GM18498 (cell line): Measurements from ENCODE around the gene OMD.

Experiments used
- ATAC-seq: cut with Tn5 transposase; IDR thresholded peaks from one replicate; pipeline ENCODE4 v1.9.1; 2021; ENCODE audit warnings: mild to moderate bottlenecking, moderate library complexity; ENCODE audit not compliant: unreplicated experiment

The OMD gene, protein sequence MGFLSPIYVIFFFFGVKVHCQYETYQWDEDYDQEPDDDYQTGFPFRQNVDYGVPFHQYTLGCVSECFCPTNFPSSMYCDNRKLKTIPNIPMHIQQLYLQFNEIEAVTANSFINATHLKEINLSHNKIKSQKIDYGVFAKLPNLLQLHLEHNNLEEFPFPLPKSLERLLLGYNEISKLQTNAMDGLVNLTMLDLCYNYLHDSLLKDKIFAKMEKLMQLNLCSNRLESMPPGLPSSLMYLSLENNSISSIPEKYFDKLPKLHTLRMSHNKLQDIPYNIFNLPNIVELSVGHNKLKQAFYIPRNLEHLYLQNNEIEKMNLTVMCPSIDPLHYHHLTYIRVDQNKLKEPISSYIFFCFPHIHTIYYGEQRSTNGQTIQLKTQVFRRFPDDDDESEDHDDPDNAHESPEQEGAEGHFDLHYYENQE

DNA sequence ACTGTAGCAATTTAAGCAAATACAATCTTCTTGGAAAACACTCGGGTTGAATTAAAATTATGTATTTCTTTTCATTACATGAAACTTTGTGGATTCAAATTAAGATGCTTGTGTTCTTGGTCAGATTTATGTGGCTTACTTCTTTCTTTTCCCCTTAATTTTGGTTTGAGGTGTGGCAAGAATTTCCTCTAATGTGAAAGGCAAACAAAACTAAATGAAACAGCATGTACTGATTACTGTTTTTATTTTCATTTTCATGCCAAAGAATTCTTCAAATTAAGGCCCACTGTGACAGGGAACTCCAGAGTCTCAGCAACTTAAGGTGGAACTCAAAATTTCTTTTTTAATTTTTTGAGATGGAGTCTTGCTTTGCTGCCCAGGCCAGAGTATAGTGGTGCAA, at the start of gene OMD:
Gene OMD, minus strand, starts transcription at position 132 of the 400 bp plus-strand sequence. CDS start 6,913 bp downstream, outside the sequence.
- ATAC-seq, result no peak

DNA sequence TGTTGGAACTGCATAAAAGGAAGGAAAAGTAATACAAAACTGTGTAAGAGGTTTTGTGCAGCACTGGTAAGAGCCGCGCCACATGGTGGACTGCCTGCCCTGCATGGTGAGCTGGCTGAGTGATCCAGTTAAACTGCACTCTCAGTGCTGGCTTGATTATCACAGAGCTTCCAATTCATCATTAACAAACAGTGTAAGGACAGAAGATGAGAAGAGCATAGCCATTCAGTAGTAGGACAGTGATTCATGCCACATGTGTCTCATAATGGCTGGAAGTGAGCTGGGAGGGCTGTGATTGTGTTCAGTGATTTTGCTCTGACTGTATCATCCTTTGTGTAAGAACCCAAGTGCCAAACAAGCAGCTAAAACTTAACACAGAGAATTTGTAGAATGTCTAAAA, 43.9 kb upstream of the OMD start:
- ATAC-seq, result no peak

DNA sequence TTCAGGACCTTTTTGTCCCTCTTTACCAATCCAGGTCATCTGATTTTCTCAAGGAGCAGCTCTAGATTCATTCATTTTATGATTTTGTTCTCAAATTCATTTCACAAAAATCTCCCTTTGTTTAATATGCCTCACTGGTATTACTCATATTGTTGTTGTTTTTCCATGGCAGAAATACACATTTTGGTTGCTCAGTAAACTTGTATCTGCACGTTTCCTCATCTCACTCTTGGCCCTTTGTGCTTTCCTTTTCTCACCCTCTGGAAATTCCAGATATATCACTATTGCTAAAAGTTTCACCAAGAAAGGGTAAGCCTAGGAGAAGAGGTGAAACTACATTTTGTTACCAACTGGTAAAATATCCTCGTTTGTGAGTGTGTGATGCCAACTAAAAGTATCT, 43.2 kb upstream of the OMD start:
- ATAC-seq, result no peak

DNA sequence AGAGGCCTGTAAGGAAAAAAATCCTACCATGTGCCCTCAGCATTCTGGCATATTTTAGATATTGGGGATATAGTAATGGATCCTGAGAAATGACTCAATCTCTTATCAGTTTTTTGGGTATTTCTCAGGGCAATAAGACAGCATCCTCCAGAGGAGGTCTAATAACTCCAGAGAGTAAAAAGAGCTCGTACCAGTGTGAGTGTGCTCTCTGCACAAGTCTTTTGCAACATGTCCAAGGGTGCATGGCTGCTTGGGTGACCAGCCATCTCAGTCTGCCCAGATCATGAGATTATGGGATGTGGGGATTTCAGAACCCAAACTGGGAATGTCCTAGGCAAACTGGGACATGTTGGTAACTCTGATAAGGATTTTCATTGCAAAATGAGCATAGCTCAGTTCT, 42.8 kb upstream of the OMD start:
- ATAC-seq, result no peak

DNA sequence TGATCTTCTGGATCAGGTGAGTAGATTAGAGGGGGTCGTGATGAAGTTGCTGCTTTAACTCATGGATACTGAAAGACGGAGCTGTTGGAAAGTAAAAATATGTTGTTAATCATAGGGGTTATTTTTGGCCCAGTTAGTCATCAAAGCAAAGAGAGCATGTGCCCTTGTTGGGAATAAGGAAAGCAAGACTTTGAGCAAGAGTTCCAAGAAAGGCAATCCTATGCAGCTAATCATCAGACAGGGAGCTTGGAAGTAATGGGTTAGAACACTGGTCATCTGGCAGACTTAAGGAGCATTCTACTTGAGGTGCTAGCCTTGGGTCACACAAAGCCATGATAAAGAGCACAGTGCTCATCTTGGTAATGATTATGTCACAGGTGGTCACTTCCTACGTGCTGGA, 39.7 kb upstream of the OMD start:
- ATAC-seq, result no peak

DNA sequence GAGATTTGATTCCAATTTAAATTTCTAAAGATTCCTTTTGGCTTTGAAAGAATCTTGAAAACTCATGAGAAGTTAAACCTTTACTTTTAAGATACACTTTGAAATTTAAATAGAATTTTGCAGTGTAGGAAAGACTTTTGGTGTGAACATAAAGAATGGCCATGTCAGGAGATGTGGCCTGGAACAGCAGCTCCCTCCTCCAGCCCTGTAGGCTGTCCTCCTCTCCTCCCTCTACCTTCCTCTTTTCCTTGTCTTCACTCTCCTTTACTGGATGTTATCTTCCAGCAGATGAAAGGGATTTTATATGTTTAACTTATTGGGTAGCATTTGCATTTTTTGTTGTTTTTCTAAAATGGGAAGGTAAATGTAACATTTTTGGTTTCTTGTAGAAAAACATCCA, 39.1 kb upstream of the OMD start:
- ATAC-seq, result no peak

DNA sequence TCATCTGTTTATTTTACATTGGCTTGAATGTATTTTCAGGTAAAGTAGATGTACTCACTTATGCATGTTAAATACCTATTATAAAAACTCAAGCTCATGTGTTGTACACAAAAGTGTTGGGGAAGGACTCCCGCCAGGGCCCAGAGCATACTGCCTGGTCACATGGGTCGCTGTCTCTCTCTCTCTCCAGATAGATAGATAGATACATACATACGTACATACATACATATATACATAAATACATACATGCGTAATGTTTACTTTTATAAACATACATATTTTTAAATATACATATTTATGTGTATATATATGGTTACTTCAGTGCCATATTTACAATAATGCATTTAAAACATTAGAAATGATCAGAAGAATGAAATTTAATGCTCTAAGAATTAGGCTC, 33.3 kb upstream of the OMD start:
- ATAC-seq, result no peak

DNA sequence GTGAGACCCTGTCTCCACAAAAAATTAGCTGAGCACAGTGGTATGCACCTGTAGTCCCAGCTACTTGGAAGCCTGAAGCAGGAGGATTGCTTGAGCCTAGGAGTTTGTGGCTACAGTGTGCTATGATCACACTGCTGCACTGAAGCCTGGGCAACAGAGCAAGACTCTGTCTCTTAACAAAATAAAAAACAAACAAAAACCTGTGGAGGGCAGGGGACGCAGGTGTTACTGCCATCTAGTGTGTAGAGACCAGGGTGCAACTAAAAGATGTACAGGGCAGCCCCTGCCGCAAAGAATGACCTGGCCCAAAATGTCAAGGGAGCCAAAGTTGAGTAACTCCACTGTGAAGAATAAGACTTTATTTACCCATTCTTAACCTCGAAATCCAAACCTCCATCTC, 30.9 kb upstream of the OMD start:
- no peak for ATAC-seq

DNA sequence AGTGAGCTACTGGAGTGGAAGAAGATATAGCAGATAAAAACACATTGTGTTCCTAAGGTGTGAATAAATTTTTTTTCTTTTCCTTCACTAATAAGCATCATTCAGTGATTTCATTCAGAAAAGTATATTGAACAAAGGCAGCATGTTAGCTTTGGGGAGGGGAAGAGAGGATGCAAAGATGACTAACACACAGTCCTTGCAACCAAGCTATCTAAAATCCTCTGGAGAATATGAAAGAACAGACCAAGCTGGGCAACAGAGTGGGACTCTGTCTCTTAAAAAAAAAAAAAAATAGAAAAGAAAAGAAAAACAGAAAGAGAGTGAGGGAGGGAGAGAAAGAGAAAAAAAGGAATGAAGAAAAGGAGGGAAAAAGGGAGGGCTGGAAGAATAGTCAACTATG, 22.3 kb upstream of the OMD start:
- ATAC-seq, result no peak

DNA sequence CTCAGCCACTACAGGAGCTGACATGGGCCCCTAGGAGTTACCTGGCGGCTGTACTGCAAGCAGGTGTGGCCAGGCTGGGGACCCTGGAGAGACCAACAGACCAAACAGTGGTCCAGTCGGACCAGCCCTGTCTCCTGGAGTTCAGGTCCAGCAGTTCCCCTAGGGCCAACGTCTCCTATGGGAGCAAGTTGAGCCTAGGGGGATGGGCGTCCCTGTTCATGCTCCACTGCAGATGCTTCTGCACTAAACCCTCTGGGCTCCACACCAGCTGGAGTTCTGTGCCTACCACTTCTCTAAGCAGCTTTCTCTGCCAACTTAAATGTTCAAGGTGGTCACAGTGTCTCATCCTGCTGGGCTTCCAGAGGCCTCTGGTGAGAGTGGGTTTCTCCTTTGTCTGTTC, 20.6 kb upstream of the OMD start:
- ATAC-seq, result no peak

DNA sequence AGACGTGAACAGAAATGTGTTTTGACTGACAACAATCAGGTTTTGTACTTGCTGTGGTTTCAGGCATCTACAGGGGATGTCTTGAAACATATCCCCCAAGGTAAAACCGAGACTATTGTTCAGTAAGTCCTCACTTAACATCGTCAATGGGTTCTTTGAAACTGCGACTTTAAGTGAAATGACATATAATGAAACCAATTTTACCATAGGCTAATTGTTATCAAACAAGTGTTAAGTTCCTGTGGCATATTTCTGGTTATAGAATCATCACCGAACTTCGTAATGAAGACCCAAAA, 16.4 kb upstream of the OMD start:
- ATAC-seq, result peak; percentile 54

DNA sequence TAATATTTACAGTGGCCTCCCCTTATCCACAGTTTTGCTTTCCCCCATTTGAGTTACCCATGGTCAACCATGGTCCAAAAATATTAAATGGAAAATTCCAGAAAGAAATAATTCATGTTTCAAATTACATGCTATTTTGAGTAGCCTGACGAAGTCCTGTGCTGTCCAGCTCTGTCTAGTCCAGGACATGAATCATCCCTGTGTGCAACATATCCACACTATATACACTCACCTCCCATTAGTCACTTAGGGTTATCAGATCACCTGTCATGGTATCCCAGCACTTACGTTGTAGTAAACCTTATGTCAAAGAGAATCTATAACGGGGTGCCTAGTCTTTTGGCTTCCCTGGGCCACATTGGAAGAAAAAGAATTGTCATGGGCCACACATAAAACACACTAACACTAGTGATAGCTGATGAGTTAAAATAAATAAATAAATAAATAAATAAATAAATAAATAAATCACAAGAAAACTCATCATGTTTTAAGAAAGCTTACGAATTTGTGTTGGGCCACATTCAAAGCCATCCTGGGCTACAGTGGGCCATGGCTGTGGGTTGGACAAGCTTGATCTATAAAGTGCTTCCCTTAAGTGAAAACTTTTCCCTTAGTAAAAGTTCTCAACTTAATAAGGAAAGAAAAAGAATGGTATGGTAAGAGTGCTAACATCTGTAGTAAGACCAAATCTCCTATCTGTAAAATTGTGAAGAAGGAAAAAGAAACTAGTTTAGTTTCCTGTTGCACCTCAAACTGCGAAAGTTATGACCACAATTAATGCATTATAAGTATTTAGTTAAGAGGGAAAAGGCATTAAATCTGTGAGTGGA, 15.9 kb upstream of the OMD start:
- ATAC-seq, result no peak

DNA sequence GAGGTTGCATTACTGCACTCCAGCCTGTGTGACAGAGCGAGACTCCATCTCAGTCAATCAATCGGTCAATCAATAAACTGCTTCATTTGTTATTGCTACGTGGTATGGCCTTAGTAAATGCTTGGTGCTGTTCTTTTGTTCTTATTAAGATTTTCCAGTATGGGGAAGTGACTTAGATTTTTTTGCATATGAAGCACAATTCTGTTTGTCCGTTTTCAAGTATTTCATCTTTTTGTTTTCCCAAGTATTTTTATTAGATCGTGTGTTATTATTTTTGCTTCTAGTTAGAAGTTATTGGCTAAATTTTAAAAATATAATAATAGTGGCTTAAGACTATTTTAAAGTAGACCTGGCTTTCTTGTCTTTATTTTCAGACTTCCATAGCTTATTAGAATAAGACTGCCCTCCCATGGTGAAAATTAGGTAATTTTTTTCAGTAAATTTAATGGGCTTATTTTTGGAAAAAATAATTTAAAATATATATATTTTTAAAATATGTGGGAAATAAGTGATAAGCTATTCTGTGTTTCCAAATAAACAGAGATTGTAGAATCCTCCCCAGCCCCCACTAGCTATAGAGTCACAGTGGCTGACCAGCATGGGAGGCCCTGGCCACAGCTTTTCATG, 14.7 kb upstream of the OMD start:
- ATAC-seq, result no peak

DNA sequence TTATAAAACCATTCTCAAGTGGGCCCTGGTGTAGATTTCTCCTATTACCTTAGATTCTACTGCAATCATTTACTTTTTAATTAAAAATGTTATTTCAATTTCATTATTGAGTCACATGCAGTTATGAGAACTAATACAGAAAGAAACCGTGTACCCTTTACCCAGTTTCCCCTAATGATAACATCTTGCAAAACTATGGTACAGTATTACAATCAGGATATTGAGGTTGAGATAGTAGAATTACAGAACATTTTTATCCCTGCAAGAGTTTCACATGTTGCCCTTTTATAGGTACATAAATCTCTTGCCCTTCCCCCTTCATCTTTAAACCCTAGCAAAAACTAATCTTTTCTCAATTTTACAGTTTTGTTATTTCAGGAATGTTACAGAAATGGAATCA, 11.0 kb upstream of the OMD start:
- no peak for ATAC-seq

DNA sequence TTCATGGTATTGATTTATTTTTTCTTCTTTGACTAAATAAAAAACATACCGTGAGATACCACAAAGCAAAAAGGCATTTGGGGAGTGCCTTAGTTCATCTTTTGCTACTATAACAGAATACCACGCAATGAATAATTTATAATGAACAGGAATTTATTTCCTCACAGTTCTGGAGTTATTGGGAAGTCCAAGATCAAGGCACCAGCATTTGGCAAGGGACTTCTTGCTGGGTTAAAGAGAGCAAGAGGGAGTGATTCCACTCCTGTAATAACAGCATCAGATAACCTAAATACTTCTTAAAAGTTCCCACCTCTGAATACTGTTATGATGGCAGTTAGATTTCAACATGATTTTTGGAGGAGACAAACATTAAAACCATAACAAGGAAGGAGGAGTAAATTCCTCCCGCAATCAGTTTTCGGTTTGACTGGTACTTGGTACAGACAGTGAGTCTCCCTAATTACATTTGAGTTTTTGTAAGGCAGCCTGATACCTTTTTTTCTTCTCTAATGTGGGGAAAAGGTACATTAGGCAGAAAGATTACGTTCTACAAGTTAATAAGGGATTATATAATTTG, 8.8 kb upstream of the OMD start:
- ATAC-seq, result no peak

DNA sequence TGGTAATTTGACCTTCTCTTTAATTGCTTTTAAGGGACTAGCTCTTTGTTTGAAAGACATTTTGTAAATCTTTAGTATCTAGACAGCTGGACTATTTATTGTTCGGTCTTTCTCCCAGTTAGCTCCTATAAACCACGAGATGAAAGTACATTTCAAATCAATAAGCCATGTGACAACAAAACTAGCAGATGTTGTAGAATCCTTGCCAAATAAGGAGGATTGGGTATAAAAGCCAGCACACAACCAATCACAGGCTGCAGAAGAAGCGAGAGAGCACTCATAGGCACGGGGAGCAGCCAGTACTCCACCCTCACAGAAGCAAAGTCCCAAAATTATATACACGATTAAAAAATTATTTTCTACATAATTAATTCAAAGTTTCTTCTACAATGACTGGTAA, 8.1 kb upstream of the OMD start:
- no peak for ATAC-seq

DNA sequence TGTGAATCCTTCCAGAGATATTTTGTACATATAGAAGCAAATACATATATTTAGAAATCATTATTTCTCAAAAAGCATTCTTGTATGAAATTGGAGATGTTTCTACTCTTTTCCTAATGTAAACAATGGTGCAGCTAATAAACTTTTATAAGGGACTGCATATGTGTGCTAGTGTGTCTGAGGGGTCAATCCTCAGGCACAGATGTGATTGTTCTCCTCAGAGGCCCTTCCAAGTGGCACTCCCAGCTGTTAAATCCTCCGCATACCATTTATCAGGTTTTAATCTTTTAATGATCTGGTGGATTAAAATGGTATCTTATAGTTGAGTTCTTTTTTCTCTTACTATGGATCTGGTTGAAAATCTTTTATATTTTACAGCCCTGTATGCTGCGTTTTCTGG, 5.6 kb upstream of the OMD start:
- ATAC-seq, result no peak

DNA sequence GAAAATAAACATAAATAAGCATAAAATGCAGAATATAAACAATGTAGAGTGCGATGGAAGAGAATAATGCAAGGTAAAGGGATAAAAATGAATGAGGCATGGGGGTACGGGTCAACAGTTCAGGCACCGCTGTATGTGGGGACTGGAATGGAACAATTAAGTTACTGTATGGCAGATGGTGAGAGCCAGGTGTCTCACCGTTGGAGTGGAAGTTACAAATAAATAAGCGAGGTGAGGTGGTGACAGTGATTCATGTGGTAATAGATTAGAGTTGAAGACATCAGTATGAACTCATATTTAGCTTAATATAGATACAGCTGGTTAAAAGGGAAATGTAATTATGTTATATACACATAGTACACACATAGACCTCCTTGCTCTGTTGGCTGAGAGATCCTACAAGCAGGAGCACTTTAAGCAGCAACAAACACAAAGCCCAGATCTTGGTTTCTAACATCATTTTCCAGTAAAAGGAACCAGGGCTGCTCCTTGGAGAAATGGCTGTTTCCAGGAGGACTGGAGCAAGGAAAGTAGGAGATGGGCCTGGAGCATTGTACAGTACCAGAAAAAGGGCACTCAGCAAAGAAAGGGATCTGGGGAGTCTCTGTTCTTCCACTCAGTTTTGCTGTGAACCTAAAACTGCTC, 2.4 kb upstream of the OMD start:
- no peak for ATAC-seq

DNA sequence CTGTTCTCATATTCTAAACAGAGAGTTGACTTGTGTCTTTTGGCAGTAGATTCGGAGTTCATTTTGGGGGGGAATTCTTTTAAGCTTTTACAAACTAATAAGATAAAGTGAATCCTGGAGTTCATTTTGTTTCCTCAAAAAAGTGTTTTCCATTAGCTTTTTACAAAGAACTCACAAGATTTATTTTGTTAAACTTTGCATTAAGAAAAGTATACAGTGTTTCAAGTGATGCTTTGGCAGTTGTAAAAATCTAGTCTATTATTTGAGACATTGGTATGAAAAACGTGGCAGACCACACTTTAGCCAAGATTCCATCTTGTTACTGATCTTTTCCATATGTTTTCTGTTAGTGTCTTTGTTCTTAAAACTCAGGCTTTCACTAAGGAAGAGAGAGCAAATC, 1.2 kb upstream of the OMD start:
- no peak for ATAC-seq

DNA sequence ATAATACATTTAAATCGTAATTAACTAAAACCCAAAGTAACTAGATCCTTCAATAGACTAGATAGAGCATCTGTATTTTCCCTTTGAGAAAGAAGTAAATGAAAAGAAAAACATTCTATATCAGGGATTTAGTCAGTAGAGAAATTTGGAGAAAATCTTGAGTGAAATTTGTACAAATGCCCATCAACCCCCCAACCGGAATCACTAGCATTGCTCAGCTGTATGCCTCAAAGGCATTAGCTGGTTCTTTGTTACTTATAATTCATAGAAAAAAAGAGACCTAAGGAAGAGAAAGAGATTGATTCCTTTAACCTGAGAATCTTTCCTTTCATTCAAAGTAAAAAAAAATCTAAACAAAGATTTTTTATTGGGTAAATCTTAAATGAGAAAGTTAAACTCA, 659 bp downstream of the OMD start:
- no peak for ATAC-seq

DNA sequence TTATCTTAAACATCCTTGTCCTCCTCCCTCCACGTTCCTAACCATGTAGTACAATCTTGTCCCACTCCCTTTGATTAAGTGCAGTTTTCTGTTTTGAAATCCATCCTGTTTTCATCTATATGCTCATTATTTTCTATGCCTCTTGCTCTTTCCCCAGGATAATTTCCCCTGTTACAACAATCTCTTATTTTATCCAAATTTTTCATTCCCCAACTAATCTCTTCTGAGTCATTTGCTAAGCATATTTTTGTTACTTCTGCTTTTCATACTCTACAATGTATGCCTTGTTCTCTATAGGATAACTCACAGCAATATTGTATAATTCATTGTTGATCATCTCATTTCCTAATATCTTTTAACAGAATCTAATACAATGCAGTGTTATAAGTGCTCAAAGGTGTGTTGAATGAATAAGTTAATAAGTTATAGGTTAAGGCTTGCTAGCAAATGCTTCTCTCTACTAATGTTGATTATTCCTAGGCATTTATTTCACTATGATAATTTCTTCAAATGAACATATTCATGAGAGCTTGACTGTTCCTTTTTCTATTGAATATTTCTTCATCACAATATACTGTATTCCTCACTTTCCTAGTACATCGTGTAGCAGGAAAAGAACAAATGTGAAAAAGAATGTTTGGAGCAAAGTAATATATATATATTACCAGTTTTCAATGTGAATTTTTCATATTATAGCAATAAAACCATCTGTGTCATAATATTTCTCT, 1.5 kb downstream of the OMD start:
- no peak for ATAC-seq
